H1 (cell line): ENCODE measurements around the gene ROS1. TPM values are rescaled to one million over a fixed set of nuclear protein-coding genes. Genes with fewer than 3 reads are reported as not detected.
A peak's percentile ranks its signal among the peaks of the same experiment; 100 is the strongest.

Experiments used
- CTCF ChIA-PET: fragments of 300-600 bp; sonication (Branson Sonifier 250); formaldehyde crosslinking; loops from one replicate; lab custom pipeline; 2021; ENCODE audit not compliant: partially characterized antibody; lab: Charles Lee
- POLR2A ChIA-PET: fragments of 300-600 bp; sonication (Branson Sonifier 250); formaldehyde crosslinking; loops from one replicate; lab custom pipeline; 2021; ENCODE audit warnings: inconsistent platforms; ENCODE audit not compliant: partially characterized antibody; lab: Charles Lee
- DNase-seq, 2 experiments: peaks; one replicate each; pipeline versions ENCODE4 v3.0.0 to v3.0.0-alpha.2; 2010 to 2022; ENCODE audit warnings: low spot score in 2 of 2, low read depth in 1 of 2, mixed read lengths in 1 of 2
- FAIRE-seq: peaks from 2 replicates; lab custom pipeline; 2011; peaks lifted over from hg19 to GRCh38; lab: Jason Lieb, UNC
- H2AFZ ChIP-seq: 2 replicates; pipeline ENCODE4 v1.8.1; 2012; ENCODE audit warnings: low read length, inconsistent platforms
- H2AK5ac ChIP-seq: 2 replicates; pipeline ENCODE4 v1.6.1; 2013; ENCODE audit warnings: low read depth, low read length
- H2BK120ac ChIP-seq: replicated peaks from 2 replicates; pipeline ENCODE3; 2013; ENCODE audit warnings: low read depth, low read length, inconsistent platforms
- H2BK12ac ChIP-seq: 2 replicates; pipeline ENCODE4 v1.6.1; 2013; ENCODE audit warnings: low read depth, low read length
- H2BK15ac ChIP-seq: 2 replicates; pipeline ENCODE4 v1.6.1; 2013; ENCODE audit warnings: low read length
- H2BK20ac ChIP-seq: 2 replicates; pipeline ENCODE4 v1.6.1; 2013; ENCODE audit warnings: low read length
- H2BK5ac ChIP-seq: 2 replicates; pipeline ENCODE4 v1.6.1; 2013; ENCODE audit warnings: low read depth, low read length
- H3K14ac ChIP-seq: 2 replicates; pipeline ENCODE4 v1.6.1; 2013; ENCODE audit warnings: inconsistent platforms; ENCODE audit not compliant: insufficient read length
- H3K18ac ChIP-seq: 2 replicates; pipeline ENCODE4 v1.6.1; 2013; ENCODE audit warnings: low read length; ENCODE audit errors: extremely low read depth
- H3K23ac ChIP-seq: 2 replicates; pipeline ENCODE4 v1.6.1; 2013; ENCODE audit warnings: inconsistent platforms; ENCODE audit not compliant: insufficient read length
- H3K23me2 ChIP-seq: 2 replicates; pipeline ENCODE4 v1.6.1; 2013; ENCODE audit warnings: low read depth, low read length
- H3K27ac ChIP-seq: 2 replicates; pipeline ENCODE4 v1.6.1; 2011; ENCODE audit warnings: low read depth, low read length, inconsistent platforms
- H3K27me3 ChIP-seq, 4 experiments: replicated peaks in 1 of 4; 1 replicate in 1 of 4; 2 replicates in 3 of 4; pipeline versions ENCODE4 v1.6.1 to v1.8.1; 2011 to 2013; ENCODE audit warnings: low read length in 3 of 4, mild to moderate bottlenecking in 3 of 4, inconsistent platforms in 2 of 4, mixed read lengths in 2 of 4, moderate library complexity in 1 of 4; ENCODE audit not compliant: control insufficient read depth in 3 of 4, insufficient read depth in 3 of 4; ENCODE audit errors: extremely low read depth in 1 of 4
- H3K36me3 ChIP-seq, 4 experiments: 2 replicates each; pipeline versions ENCODE4 v1.6.1 to v1.8.1; 2011 to 2013; ENCODE audit warnings: mild to moderate bottlenecking in 4 of 4, low read length in 3 of 4, moderate library complexity in 2 of 4, control low read depth in 1 of 4, inconsistent platforms in 1 of 4; ENCODE audit not compliant: insufficient read depth in 4 of 4, control insufficient read depth in 2 of 4
- H3K4ac ChIP-seq: replicated peaks from 2 replicates; pipeline ENCODE3; 2013; ENCODE audit warnings: low read length, low read depth, mixed read lengths, inconsistent platforms; ENCODE audit not compliant: insufficient read length
- H3K4me1 ChIP-seq, 4 experiments: replicated peaks in 1 of 4; 1 replicate in 1 of 4; 2 replicates in 3 of 4; pipeline versions ENCODE4 v1.6.1 to v1.8.1; 2011 to 2013; ENCODE audit warnings: low read length in 3 of 4, inconsistent platforms in 2 of 4, mixed read lengths in 1 of 4; ENCODE audit not compliant: insufficient read depth in 4 of 4, control insufficient read depth in 3 of 4
- H3K4me2 ChIP-seq, 2 experiments: 2 replicates each; pipeline versions ENCODE4 v1.6.1 to v1.8.1; 2011 to 2013; ENCODE audit warnings: low read depth in 2 of 2, low read length in 2 of 2, control low read depth in 1 of 2, inconsistent platforms in 1 of 2, mild to moderate bottlenecking in 1 of 2; ENCODE audit not compliant: insufficient read depth in 1 of 2
- H3K4me3 ChIP-seq, 4 experiments: fragments of 200-600, 300-600 bp in 1 of 4; sonication (generic), shearing (Covaris generic), sonication (Bioruptor Twin) in 1 of 4; 2 replicates each; pipeline versions ENCODE4 v1.5.1 to v1.8.1; 2011 to 2016; ENCODE audit warnings: low read length in 4 of 4, low read depth in 3 of 4, control low read depth in 2 of 4, inconsistent platforms in 2 of 4, mild to moderate bottlenecking in 2 of 4, mixed read lengths in 1 of 4, moderate library complexity in 1 of 4; ENCODE audit not compliant: insufficient read depth in 2 of 4; ENCODE audit errors: extremely low read depth in 1 of 4
- H3K56ac ChIP-seq: replicated peaks from 2 replicates; pipeline ENCODE3; 2013; ENCODE audit warnings: low read depth, mild to moderate bottlenecking, mixed read lengths, low read length, inconsistent platforms; ENCODE audit not compliant: insufficient read length
- H3K79me1 ChIP-seq: 2 replicates; pipeline ENCODE4 v1.6.1; 2013; ENCODE audit warnings: low read depth, low read length, control low read depth
- H3K79me2 ChIP-seq, 2 experiments: 2 replicates each; pipeline versions ENCODE4 v1.6.1 to v1.8.1; 2012 to 2013; ENCODE audit warnings: low read length in 2 of 2, mild to moderate bottlenecking in 2 of 2, inconsistent platforms in 1 of 2; ENCODE audit not compliant: insufficient read depth in 2 of 2, control insufficient read depth in 1 of 2
- H3K9ac ChIP-seq, 4 experiments: replicated peaks in 1 of 4; 1 replicate in 1 of 4; 2 replicates in 3 of 4; pipeline versions ENCODE4 v1.6.1 to v1.8.1; 2011 to 2013; ENCODE audit warnings: low read depth in 3 of 4, low read length in 3 of 4, control low read depth in 2 of 4, mild to moderate bottlenecking in 2 of 4, moderate library complexity in 2 of 4, inconsistent platforms in 1 of 4; ENCODE audit errors: extremely low read depth in 1 of 4
- H3K9me3 ChIP-seq, 2 experiments: 2 replicates each; pipeline versions ENCODE4 v1.6.1 to v1.8.1; 2012 to 2013; ENCODE audit warnings: mild to moderate bottlenecking in 2 of 2, moderate library complexity in 2 of 2, control low read depth in 1 of 2, inconsistent platforms in 1 of 2, low read depth in 1 of 2, low read length in 1 of 2, mixed read lengths in 1 of 2; ENCODE audit not compliant: insufficient read depth in 2 of 2
- H4K20me1 ChIP-seq, 2 experiments: replicated peaks in 1 of 2; 2 replicates each; pipeline versions ENCODE3 to v1.8.1; 2011 to 2013; ENCODE audit warnings: inconsistent platforms in 2 of 2, low read length in 2 of 2, mild to moderate bottlenecking in 1 of 2; ENCODE audit not compliant: insufficient read depth in 2 of 2, control insufficient read depth in 1 of 2
- H4K5ac ChIP-seq: 2 replicates; pipeline ENCODE4 v1.6.1; 2013; ENCODE audit warnings: low read length, low read depth, mixed read lengths, inconsistent platforms; ENCODE audit not compliant: insufficient read length
- H4K8ac ChIP-seq: 2 replicates; pipeline ENCODE4 v1.8.0; 2013; ENCODE audit warnings: mild to moderate bottlenecking, moderate library complexity, low read length, inconsistent platforms; ENCODE audit not compliant: insufficient read depth; ENCODE audit errors: extremely low read depth
- H4K91ac ChIP-seq: replicated peaks from 2 replicates; pipeline ENCODE3; 2013; ENCODE audit warnings: low read length, mixed read lengths, inconsistent platforms; ENCODE audit not compliant: insufficient read length
- CEBPB ChIP-seq: IDR thresholded peaks from 2 replicates; pipeline ENCODE4 v1.6.1; 2012; ENCODE audit warnings: low read depth, low read length
- CTCF ChIP-seq, 3 experiments: IDR thresholded peaks; 1 replicate in 2 of 3; 2 replicates in 1 of 3; pipeline versions ENCODE4 v1.5.1 to v1.6.1; 2011; ENCODE audit warnings: low read length in 3 of 3, mild to moderate bottlenecking in 3 of 3, inconsistent platforms in 2 of 3, low read depth in 1 of 3, moderate library complexity in 1 of 3; ENCODE audit not compliant: insufficient read depth in 1 of 3; ENCODE audit errors: control extremely low read depth in 1 of 3
- KDM1A ChIP-seq: fragments of 200-600, 300-600 bp; sonication (generic); IDR thresholded peaks from 2 replicates; pipeline ENCODE4 v1.7.1; 2016; ENCODE audit warnings: mild to moderate bottlenecking, low read length, borderline replicate concordance
- NANOG ChIP-seq: IDR thresholded peaks from 2 replicates; pipeline ENCODE4 v1.6.1; 2011; ENCODE audit warnings: low read length, low read depth, mild to moderate bottlenecking, inconsistent platforms; ENCODE audit not compliant: insufficient read depth, poor library complexity, severe bottlenecking
- RAD21 ChIP-seq, 2 experiments: IDR thresholded peaks in 1 of 2; conservative IDR thresholded peaks in 1 of 2; 2 replicates each; pipeline ENCODE4 v1.6.1; 2011; ENCODE audit warnings: low read depth in 2 of 2, low read length in 2 of 2, improper control_type of control experiment in 1 of 2, inconsistent platforms in 1 of 2, mild to moderate bottlenecking in 1 of 2, moderate library complexity in 1 of 2
- SIRT6 ChIP-seq: IDR thresholded peaks from one replicate; pipeline ENCODE4 v1.7.1; 2012; ENCODE audit warnings: low read length, inconsistent platforms
- WGBS, 2 experiments: shearing (Covaris generic) in 1 of 2; methylation state at CpG; one replicate each; pipeline versions ENCODE4 v1.1.6 to v1.1.7; 2013 to 2015; ENCODE audit warnings: low lambda C conversion rate in 2 of 2, mixed read lengths in 2 of 2, inconsistent platforms in 1 of 2, low coverage in 1 of 2, missing lambda C conversion rate in 1 of 2; ENCODE audit not compliant: insufficient replicate concordance in 2 of 2, insufficient coverage in 1 of 2, insufficient read length in 1 of 2; ENCODE audit errors: extremely low coverage in 1 of 2, missing lambda C conversion rate in 1 of 2; 5-methylcytosine and 5-hydroxymethylcytosine counted together
- polyA plus RNA-seq, 7 experiments: library from polyadenylated mRNA; depleted of rRNA in 3 of 7; stranded (reverse) in 5 of 7; unstranded in 2 of 7; fragments of >200 nt in 5 of 7; fragments of 200-250 nt in 2 of 7; gene quantifications; 1 replicate in 5 of 7; 2 replicates in 1 of 7; 4 replicates in 1 of 7; pipeline versions ENCODE4 v1.2.1 to v1.2.3, GENCODE V29; 2011 to 2013; ENCODE audit warnings: missing spikeins in 2 of 7, mixed read lengths in 2 of 7
- total RNA-seq: library from RNA; stranded (reverse); fragmentation: NEBNext Ultra II Directional; extraction: Animal tissue kit (Norgen Biotek cat#: 25700); gene quantifications from 2 replicates; pipeline ENCODE4 v1.2.1, GENCODE V29; 2021

Gene ROS1
- total and polyA plus RNA-seq, 2 of the 8 experiments (the other 6 are each of a cell fraction or from before 2014, with no cell fraction given), result not detected

GRCh38 chr6:117317261-117317660, 108.5 kb downstream of the ROS1 start:
- Histone ChIP-seq H2BK120ac (no peak overlapping the region), H2BK20ac (no peak overlapping the region), H2BK5ac (no peak overlapping the region), H3K9ac (no peak overlapping the region), H3K14ac (no peak overlapping the region), H4K91ac (no peak overlapping the region), H3K18ac (no peak overlapping the region), H3K4me3 (no peak overlapping the region), H4K20me1 (no peaks in the 10 kb centered on the region), H2AFZ (no peak overlapping the region), H4K5ac (no peak overlapping the region), H3K79me1 (no peaks in the 10 kb centered on the region), H3K56ac (no peak overlapping the region), H3K23me2 (no peaks in the 10 kb centered on the region), H3K4me2 (no peak overlapping the region), H2AK5ac (no peak overlapping the region), H3K4me1 (peaks cover 0 to 3% (median 0%) of the 10 kb centered on the region in 4 experiments; a peak in 1 of 7 replicates), H2BK12ac (no peak overlapping the region), H3K27me3 (no peaks in the 10 kb centered on the region), H3K4ac (no peak overlapping the region), H3K79me2 (no peaks in the 10 kb centered on the region), H4K8ac (no peak overlapping the region), H3K9me3 (no peaks in the 10 kb centered on the region), H3K27ac (no peak overlapping the region), H2BK15ac (no peak overlapping the region), H3K36me3 (no peaks in the 10 kb centered on the region), H3K23ac (no peak overlapping the region)
- no peak for DNase-seq
- TF ChIP-seq NANOG, result no peak
- TF ChIP-seq CTCF (IDR thresholded peaks at IDR 0.05; ENCODE audit: control extremely low read depth in 1 of 3, insufficient read depth in 1 of 3, low read depth in 1 of 3, low read length in 3 of 3), result peak in 2 of 3 experiments; percentile 28 to 57; a peak in 2 of 4 replicates
- peak; percentile 70 to 75 for TF ChIP-seq RAD21 (IDR thresholded peaks at IDR 0.05 in 1 of 2, conservative IDR thresholded peaks at IDR 0.05 in 1 of 2; ENCODE audit: low read depth in 2 of 2, low read length in 2 of 2)
- no peak for TF ChIP-seq SIRT6
- no peak for TF ChIP-seq CEBPB
- TF ChIP-seq KDM1A, result no peak
- POLR2A ChIA-PET, result no interaction called here
- WGBS, 2 experiments, result 45% methylated on average over 4 of the region's 4 CpGs; no CpG with 5 or more reads in 1 of the 2 experiments
- CTCF ChIA-PET, result interaction anchor here (0.6 to 3.2 kb wide), 16 partner anchors 10 to 539 kb away, joined by 3 to 11 read pairs (median 4); partner anchors contain the start of gene VGLL2
- peak; percentile 45 for FAIRE-seq
